Measurements from ENCODE around the gene FGF19. TPM values are rescaled to one million over a fixed set of nuclear protein-coding genes. Genes with fewer than 3 reads are reported as not detected.
A peak's percentile ranks its signal among the peaks of the same experiment; 100 is the strongest.

Gene FGF19
- total RNA-seq, 1 experiment from 2014 or later = 17.6 TPM

DNA sequence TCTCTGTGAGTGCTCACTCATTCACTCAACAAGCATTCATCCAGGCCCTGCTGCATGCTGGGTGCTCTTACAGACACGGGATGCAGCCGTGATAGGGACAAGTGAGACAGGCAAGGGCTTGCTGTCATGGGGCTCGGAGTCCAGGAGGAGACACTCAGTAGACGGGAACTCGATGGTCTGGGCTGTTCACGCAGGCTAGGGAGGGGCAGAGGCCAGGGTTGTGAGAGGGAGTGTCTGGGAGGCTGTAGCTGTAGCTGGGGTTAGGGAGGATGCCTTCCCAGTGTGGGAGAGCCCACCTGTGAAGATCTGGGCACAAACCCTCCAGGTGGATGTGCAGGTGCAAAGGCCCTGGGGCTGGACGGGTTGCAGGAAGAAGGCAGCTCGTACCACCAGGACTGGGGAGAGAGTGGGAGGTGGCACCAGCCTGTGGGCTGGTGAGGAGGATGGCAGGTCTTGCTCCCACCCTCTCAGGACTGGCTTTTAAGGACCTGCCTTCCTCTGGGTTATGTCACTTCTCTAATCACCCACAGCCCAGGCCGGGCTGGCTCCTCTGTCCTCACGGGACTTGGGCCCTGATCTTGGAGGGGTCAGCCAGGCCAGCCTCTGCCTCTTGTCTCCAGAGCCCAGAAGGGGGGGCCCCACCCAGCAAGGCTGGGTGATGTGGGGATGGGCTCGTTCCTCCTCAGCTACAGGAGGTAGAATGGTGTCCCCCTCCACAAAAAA, 47.2 kb upstream of the FGF19 start (continued):
- TF ChIP-seq, protein P1, sequence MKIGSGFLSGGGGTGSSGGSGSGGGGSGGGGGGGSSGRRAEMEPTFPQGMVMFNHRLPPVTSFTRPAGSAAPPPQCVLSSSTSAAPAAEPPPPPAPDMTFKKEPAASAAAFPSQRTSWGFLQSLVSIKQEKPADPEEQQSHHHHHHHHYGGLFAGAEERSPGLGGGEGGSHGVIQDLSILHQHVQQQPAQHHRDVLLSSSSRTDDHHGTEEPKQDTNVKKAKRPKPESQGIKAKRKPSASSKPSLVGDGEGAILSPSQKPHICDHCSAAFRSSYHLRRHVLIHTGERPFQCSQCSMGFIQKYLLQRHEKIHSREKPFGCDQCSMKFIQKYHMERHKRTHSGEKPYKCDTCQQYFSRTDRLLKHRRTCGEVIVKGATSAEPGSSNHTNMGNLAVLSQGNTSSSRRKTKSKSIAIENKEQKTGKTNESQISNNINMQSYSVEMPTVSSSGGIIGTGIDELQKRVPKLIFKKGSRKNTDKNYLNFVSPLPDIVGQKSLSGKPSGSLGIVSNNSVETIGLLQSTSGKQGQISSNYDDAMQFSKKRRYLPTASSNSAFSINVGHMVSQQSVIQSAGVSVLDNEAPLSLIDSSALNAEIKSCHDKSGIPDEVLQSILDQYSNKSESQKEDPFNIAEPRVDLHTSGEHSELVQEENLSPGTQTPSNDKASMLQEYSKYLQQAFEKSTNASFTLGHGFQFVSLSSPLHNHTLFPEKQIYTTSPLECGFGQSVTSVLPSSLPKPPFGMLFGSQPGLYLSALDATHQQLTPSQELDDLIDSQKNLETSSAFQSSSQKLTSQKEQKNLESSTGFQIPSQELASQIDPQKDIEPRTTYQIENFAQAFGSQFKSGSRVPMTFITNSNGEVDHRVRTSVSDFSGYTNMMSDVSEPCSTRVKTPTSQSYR (CRISPR knock-in tag; IDR thresholded peaks at IDR 0.05) = no peak
- TF ChIP-seq MYBL2 (CRISPR knock-in tag; IDR thresholded peaks at IDR 0.05) (no peak), ZNF263 (CRISPR knock-in tag; IDR thresholded peaks at IDR 0.05; ENCODE audit: low read depth) (no peak), GABPB1 (CRISPR knock-in tag; IDR thresholded peaks at IDR 0.05) (no peak)
- TF ChIP-seq, protein P2, sequence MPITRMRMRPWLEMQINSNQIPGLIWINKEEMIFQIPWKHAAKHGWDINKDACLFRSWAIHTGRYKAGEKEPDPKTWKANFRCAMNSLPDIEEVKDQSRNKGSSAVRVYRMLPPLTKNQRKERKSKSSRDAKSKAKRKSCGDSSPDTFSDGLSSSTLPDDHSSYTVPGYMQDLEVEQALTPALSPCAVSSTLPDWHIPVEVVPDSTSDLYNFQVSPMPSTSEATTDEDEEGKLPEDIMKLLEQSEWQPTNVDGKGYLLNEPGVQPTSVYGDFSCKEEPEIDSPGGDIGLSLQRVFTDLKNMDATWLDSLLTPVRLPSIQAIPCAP (CRISPR knock-in tag; IDR thresholded peaks at IDR 0.05) = no peak

DNA sequence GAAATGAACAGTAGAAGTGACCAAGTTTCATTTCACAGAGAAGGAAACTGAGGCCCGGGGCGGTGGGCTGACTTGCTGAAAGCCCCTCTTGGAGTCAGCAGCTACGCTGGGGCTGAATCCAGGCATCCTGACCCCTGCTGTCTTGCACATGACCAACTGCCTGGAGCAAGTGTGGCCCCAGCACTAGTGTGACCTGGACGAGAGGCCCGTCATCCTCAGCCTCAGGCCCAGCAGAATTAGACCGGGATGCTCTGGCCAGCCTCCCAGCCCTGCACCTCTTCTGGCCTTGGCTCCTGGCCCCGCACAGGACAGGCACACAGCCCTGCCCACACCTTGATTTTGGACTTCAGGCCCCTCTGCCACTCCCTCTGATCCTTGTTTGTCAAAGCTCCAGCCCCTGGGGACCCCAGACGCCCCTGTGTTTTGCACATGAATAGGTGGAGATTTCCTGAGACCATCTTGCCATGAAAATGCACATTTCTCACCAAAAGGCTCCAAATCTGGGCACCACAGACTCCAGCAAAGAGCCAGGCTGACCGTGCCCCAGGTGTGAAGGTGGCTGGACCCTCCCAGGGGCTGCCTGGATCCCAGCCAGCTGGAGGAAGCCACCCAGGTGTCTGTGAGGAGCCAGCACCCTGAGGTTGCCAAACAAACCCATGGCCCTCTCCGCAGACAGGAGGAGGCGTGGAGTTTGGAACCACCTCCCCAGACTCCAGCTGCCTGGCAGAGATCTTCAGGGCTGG, 46.5 kb upstream of the FGF19 start:
- ATAC-seq (peak; percentile 22), DNase-seq (ENCODE audit: low spot score) (peak; percentile 21)
- ChIA-PET POLR2A (no interaction called here), CTCF (interaction anchor here (1.2 to 1.3 kb wide), 2 partner anchors 29 to 32 kb away, joined by 3 to 4 read pairs; no protein-coding TSS in a partner anchor)
- Mint-ChIP-seq H3K27me3 (ENCODE audit: low read depth) (no peaks in the 10 kb centered on the region; the same call in 1 of the 2 replicates), H3K9me3 (no peaks in the 10 kb centered on the region), H3K36me3 (no peaks in the 10 kb centered on the region), H3K4me1 (peaks cover 31% of the 10 kb centered on the region), H3K27ac (peak overlapping the region; percentile 63; the same call in 1 of the 2 replicates), H3K4me3 (no peak overlapping the region)
- TF ChIP-seq ELF4 (CRISPR knock-in tag; IDR thresholded peaks at IDR 0.05; ENCODE audit: low read depth) = no peak
- peak; percentile 77; the same call in 1 of the 2 replicates for TF ChIP-seq ZNF121 (CRISPR knock-in tag; IDR thresholded peaks at IDR 0.05)
- TF ChIP-seq TEAD1 (CRISPR knock-in tag; IDR thresholded peaks at IDR 0.05) = no peak
- TF ChIP-seq GABPB1 (CRISPR knock-in tag; IDR thresholded peaks at IDR 0.05) = no peak
- no peak for TF ChIP-seq RELA (CRISPR knock-in tag; IDR thresholded peaks at IDR 0.05; ENCODE audit: borderline replicate concordance)
- TF ChIP-seq ZBTB21 (CRISPR knock-in tag; IDR thresholded peaks at IDR 0.05; ENCODE audit: borderline replicate concordance) = no peak
- TF ChIP-seq ESRRA (CRISPR knock-in tag; IDR thresholded peaks at IDR 0.05; ENCODE audit: borderline replicate concordance) = no peak
- TF ChIP-seq ZNF423 (CRISPR knock-in tag; IDR thresholded peaks at IDR 0.05) = 0 out of 2 replicates have a peak, but pooled peaks have one; percentile 8
- TF ChIP-seq HMGA2 (CRISPR knock-in tag; IDR thresholded peaks at IDR 0.05) = no peak
- TF ChIP-seq SOX15 (CRISPR knock-in tag; IDR thresholded peaks at IDR 0.05) = no peak
- TF ChIP-seq, protein P2 (CRISPR knock-in tag; IDR thresholded peaks at IDR 0.05) = no peak

DNA sequence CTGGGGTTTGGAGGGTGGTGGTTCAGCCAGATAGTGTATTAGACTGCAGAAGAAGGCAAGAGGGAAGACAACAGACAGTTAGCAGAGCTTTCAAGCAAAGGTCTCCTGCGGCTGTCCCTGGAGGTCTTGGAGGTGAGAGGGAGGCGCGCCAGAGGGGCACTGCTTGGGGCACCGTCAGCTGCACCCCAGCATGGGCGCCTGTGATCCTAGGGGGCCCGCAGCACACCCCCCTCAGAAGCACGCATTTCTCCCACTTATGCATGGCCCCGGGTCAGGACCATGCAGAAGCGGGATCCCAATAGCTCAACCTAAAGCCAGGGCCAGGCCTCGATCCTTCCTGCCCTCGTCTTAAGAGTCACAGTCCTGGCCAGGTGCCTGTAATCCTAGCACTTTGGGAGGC, 44.8 kb upstream of the FGF19 start:
- H3K27ac Mint-ChIP-seq = peak overlapping the region; percentile 47; the same call in 1 of the 2 replicates
- peaks cover 37% of the 10 kb centered on the region for H3K4me1 Mint-ChIP-seq
- no peak for TF ChIP-seq ZNF263 (CRISPR knock-in tag; IDR thresholded peaks at IDR 0.05; ENCODE audit: low read depth)
- no peak for TF ChIP-seq GTF2I (CRISPR knock-in tag; conservative IDR thresholded peaks at IDR 0.05)
- no peak for TF ChIP-seq NFYB (CRISPR knock-in tag; conservative IDR thresholded peaks at IDR 0.05; ENCODE audit: low read depth)
- TF ChIP-seq IRF2 (CRISPR knock-in tag; IDR thresholded peaks at IDR 0.05; ENCODE audit: borderline replicate concordance, low read depth) = no peak
- CTCF ChIA-PET = no interaction called here
- no peaks in the 10 kb centered on the region for H3K36me3 Mint-ChIP-seq
- POLR2A ChIA-PET = no interaction called here
- no peaks in the 10 kb centered on the region for H3K9me3 Mint-ChIP-seq
- H3K4me3 Mint-ChIP-seq = no peak overlapping the region
- DNase-seq (ENCODE audit: low spot score) (no peak), ATAC-seq (peak; percentile 8; the same call in 1 of the 2 replicates)
- no peaks in the 10 kb centered on the region; the same call in 1 of the 2 replicates for H3K27me3 Mint-ChIP-seq (ENCODE audit: low read depth)

Data from WTC11 (cell line).